HTERT RPE-1 (cell line): Measurements from ENCODE around the gene ABLIM3.
"Not testable (repeated sequence)": the region's sequence is repeated elsewhere in the genome, so short reads cannot be mapped to it uniquely, and the experiment has no call there.

Experiments
- in situ Hi-C: fragments of 300-500 bp; cut with MboI; formaldehyde crosslinking; loops from 4 replicates; pipeline ENCODE4 v1.14.3; 2020; ENCODE audit warnings: low sequenced_read_pairs

ABLIM3 gene

DNA sequence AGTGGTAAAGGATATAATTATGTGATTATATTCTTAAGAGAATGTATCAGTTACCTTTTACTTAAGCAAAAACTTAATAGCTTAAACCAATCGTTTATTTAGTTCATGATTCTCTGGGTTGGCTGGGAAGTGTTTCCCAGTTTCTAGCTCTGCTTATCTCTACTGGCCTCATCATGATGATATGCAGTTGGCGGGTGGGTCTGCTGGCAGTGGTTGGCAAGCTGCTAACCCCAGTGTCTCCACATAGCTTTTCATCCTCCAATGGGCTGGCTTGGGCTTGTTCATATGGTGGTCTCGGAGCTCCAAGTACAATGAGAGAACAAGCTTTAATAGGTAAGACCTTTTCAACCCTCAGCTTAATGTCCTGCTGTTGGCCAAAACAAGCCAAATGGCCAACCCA lies 43.8 kb downstream of the ABLIM3 start:
- in situ Hi-C loops, result no loop called here

DNA sequence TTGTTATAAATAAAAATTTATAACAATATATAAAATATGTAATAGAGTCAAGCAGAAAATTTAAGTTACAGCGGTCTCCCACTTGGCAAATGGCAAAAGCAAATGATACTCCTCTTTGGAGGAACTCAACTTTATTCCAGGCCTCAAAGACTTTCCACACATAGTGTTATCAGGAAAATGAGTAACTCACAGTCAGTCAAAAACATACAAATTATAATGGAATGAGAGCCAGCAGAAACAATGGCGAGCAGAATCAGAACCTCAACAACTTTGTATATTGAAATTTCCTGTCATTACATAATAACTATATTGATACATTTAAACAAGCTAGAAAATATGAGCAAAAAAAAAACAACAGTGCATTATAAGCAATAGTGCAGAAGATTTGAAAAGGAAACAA lies 45.2 kb downstream of the ABLIM3 start:
- in situ Hi-C loops, result no loop called here

DNA sequence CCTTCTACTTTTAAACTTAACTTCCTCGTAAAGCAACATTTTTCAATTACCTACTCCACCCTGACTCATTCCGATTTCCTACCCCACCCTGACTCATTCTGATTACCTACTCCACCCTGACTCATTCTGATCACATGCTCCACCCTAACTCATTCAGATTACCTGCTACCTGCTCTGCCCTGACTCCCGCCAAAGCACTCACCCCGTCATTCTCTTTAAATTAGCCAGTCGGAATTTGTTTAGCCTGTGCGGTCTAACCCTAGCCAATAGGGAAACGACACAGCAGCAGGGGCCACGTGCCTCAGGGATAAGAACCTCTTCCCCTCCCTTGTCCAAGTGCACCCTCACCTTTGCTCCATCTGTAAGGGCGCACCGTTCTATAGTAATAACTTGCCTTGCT lies 46.3 kb downstream of the ABLIM3 start:
- in situ Hi-C loops, result not testable (repeated sequence)

DNA sequence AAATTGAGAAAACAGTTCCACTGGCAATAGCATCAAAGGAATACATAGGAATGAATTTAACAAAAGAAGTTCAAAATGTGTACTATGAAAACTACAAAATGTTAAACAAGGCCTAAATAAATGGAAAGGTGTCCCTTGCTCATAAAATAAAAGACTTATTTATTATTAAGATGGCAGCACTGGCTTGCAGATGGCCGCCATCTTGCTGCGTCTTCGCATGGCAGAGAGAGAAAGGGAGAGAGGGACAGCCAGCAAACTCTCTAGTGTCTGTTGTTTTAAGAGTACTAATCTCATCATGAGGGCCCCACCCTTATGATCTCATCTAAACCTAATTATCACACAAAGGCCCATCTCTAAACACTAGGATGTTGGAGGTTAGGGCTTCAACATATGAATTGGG lies 47.1 kb downstream of the ABLIM3 start:
- in situ Hi-C loops, result no loop called here

DNA sequence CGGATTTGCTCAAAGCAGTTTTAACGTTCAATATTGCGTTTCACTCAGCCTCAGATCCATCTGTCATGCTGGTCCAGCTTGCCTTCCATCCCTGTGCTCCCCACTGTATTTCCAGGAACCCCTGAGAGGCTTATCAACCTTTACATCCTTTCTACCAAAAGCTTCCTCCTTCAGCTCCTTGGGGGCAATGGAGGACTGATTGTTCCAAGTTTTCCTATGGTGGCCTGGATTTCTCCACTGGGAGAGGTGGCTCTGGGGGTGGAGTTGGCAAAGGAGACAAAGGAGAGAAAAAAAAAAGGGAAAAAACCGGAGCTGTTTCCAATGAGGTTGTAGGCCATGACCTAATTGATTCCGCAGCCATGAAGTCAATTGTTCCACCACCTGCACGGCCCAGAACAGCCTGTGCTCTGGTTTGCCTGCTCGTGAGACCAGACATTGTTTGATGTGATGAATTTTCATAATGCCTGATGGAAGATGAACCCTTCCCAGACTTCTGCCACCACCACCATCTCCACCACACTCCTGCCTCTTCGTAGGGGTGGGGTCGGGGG lies 54.1 kb downstream of the ABLIM3 start:
- in situ Hi-C loops, result no loop called here

DNA sequence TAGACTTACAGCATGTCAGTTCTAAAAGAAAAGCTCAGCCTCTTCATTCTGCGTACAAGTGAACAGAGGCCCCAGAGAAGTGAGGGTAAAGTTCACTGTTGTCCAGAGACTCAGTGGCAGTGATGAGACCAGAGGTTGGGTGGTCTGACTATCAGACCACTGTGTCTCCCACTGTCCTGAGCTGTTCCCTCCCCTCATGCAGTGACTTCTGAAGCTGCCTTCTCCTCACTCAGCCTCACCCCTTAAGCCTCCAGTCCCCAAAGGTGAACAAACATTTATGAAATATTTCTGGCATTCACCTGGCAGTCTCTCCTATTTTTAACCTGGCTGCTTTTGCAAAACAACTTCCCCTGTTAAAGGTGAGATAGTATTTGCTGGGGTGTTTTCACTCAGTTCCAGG lies 54.7 kb downstream of the ABLIM3 start:
- in situ Hi-C loops, result no loop called here

DNA sequence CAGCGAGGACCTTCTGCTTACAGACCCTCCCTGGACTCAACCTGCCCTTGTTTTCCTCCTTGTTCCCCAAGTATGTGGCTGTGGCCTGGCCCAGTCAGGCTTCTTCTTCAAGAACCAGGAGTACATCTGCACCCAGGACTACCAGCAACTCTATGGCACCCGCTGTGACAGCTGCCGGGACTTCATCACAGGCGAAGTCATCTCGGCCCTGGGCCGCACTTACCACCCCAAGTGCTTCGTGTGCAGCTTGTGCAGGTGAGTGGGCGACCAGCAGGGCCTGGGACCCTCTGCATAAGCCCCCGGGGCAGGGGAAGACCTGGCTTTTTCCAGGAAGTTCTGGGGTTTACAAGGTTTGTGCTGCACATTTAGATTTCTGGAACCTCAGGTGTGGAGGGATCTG lies 56.9 kb downstream of the ABLIM3 start:
- in situ Hi-C loops, result no loop called here

DNA sequence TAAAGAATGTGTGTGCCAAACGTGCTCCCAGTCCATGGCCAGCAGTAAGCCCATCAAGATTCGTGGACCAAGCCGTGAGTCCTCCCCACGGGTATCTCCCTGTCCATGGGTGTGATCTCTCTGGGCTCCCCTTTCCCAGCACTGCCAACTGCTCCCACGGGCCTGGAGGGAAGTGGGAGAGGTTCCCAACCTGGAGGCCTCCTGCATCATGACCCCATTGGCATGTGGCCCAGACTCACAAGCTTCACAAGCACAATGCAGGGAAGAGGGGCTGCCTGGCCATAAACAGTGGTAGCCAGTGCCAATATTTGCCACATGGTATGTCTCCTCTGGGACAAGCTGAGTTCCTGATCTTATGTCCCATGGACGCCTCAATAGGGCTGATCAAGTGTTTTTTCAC lies 59.1 kb downstream of the ABLIM3 start:
- in situ Hi-C loops, result no loop called here

DNA sequence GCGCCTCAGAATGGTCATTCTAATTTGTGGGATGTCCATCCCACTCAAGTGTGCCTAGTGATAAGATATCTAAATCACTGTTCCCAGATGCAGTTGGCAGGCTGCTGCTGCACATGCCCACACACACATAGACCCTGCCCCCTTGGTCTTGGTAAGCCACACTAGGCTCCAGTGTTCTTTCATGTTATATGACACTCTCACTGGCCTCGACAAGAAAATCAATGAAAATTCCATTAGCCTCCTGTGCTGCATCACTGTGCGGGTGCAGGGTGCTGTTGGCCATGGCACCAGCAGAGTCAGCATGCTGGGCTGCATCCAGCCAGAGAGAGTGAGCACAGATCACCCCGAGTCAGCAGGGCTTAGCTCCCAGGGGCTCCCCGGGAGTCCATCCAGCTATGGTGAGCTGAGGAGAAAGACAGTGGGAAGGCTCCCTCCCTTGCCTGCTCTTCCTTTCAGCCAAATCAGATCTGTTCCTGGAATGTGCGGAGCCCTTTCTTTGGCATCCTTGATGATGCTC lies 59.9 kb downstream of the ABLIM3 start:
- in situ Hi-C loops, result no loop called here

DNA sequence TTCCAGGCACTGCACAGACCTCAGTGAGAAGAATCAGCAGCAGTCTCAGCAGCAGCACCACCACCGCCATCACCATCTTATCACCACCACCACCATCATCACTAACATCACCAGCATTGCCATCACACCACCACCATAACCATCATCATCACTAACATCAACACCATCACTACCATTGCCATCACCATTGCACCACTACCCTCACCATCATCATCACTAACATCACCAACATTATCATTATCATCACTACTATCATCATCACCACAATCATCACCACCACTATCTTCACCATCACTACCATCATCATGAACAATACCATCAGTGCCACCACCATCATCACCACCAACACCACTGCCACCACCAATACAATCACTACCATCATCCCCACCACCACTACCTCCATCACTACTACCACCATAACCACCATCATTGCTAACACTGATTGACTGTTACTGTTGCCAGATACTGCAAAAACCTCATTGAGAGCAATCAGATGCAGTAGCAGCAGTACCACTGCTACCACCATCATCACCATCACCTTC lies 61.7 kb downstream of the ABLIM3 start:
- in situ Hi-C loops, result no loop called here

DNA sequence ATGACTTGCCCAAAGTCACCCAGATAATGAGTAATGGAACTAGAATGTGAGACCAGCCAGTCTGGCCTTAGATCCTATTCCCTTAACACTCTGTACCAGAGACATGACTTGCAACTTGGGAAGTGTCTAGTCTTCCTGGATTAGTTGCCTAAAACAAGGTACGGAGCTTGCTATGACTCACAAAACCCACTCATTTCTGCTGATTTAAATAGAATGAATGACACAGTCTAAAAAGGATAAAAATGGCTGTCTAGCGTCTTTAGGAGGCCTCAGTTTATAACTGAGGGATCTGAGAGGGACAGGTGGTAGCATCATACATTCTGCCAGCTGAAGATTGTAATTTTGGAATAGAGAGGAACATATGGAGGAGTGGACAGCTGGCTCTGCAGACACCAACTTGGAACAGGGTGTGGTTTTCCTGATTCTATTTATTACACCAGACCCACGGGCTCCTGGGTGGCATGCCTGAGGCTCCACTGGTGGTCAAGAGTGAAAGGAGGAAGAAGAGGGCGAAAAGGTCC lies 62.7 kb downstream of the ABLIM3 start:
- in situ Hi-C loops, result no loop called here

DNA sequence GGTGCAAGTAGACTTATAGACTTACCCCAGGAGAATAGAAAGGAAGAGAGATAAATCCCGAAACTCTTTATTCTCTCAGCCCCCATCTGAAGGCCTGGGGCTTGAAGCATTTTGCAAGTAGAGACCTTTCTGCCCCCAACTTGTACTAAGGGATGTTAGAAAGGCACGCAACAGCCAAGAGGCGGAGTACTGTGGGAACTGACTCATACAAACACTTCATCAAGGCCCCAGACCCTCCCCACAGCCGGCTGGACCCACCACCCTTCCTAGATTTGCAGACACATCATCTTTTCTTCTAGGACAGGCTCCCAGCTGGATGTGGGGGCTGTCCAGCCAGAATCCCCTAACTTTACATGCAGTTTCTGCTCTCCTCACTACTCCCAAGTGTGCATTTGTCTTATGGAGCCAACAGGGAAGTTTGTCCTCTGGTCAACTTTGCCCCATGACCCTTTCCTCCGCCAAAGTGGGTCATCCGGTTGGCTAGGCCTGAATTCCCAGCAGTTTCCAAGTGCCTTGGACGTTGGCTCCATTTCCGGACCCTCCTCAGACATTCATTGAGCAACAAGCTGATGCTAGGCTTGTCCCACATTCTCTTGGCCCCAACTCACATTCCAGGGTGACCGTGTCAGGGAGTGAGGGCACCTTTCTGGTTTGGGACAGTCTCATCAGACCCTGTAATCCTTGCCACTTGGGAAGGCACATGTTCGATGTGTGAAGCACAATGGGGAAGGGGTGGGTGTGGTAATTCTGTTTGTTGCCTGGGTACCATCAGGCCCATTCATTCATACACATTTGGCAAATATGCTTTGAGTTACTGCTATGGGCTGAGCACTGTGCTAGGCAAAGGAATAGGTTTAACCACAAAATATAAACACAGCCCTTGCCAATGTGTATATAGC lies 64.6 kb downstream of the ABLIM3 start:
- in situ Hi-C loops, result no loop called here

DNA sequence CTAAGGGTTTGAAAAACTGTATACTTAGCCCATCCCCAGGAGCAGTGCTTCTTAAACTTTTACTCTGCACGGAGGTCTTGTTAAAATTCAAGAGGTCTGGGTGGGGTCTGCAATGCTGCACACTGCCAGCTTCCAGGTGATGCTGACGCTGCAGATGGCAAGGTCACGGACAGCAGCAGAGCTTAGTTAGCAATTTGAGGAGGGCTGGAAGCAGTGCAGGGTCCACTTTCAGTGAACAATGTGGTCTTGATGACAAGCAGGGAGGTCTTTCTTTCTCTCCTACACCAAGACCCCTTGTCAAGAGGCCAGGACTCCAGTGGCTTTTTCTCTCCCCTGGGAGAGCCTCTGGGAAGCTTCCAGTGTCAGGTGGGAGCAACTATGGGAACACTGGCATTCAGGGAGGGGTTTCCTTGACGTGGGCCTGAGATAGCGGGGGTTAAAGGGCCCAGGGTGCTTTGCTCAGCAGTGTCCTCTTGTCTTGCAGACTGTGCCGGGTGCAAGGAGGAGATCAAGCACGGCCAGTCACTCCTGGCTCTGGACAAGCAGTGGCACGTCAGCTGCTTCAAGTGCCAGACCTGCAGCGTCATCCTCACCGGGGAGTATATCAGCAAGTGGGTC lies 65.3 kb downstream of the ABLIM3 start:
- in situ Hi-C loops, result no loop called here

DNA sequence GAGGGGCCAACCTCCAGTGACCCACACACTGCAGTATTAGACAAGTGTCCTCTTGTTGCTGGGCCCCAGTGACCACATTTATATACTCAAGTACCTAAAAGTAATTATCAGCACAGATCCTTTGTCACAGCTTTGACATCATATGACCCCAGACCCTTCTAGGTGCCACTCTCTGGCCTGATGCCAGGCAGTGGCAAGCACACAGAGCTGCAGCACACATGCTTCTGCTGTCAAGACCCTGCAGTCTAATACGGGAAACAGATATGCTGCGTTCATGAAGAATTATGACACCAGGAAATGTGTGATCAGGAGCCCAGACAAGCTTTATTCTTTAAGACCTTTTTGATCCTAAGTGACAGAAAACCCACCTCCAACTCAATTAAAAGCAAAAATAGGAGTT lies 66.5 kb downstream of the ABLIM3 start:
- in situ Hi-C loops, result no loop called here

DNA sequence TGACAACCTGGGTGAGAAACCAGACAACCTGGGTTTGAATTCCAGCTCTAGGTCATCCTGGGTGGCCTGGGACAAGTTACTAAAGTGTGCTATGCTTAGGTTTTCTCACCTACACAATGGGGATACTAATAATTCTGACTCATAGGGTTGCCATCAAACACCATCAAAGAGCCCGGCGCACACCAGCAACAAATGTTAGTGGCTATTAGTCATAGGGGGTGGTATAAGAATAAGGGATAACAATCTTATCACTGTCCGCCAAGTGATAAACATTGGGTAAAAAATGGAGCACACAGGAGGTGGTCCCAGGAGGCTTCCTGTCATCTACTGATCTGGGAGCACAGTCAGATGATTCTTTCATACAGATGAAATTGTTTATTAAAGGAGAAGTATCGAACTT lies 68.9 kb downstream of the ABLIM3 start:
- in situ Hi-C loops, result no loop called here

DNA sequence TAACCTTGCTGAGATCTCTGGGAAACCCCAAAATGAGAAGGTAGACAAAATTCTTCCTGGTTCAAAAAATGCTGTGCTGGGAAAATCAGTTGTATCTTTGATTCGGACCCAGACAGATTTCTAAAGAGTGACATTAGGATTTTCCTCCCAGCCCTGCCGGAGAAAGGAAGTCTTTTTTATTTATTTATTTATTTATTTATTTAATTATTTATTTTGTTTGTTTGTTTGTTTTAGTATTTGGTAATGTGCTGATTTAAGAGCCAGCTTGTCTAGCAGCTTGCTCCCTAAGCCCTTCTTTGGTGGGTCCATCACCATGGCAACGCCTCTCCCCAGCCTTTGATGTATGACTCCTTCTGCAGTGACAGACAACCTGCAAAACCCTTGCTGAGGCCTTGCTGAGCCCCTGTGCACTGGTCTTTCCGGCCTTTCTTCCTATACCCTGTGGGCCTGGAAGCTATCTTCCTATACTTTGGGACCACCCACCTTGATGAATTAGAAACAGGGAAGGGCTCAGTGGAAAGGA lies 69.7 kb downstream of the ABLIM3 start:
- in situ Hi-C loops, result no loop called here

DNA sequence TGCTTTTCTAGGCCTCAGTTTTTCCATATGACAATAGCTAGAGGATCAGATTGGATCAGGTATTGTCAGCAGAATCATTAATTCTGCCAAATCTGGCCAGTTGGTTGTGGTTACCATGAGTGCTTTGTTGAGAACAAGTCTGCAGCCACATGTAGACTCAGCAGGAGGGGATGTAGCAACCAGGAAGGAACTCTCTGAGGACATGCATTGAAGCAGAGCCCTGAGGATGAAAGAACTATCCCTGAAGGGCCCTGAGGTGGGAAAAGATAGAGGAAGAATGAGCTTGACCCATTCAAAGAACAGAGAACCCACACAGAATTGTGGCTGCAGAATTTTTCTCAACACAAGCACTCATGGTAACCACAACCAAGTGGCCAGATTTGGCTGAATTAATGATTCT lies 70.3 kb downstream of the ABLIM3 start:
- in situ Hi-C loops, result no loop called here

DNA sequence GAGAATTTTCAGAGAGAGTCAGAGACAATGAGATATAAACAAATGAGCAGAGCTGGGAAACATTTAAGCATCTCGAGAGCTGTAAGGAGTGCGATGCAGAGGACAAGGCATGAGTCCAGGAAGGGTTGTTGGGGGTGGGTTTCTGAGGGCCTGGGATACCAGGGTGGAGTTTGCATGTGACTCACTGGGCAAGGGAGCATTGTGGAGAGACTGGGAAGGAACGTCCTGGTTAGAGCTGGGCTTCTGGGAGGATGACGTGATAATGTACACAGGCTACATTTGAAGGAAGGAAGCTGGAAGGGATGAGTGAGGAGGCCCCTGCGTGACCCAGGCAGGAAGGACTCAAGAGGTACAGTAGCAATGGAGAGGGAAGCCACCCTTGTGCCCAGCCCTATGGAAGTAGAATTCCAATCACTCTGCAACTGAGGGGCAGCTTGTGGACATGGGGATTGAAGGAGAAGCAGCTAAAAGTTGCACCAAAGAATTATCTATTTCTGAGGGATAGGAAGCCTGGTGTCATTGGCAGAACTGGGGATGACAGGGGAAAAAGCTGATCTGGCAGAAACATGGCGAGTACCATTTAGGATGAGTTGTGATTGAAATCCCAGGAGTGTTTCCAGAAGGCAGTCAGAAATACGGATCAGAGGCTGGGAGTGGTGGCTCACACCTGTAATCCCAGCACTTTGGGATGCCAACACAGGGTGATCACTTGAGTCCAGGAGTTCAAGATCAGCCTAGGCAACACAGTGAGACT lies 71.1 kb downstream of the ABLIM3 start:
- in situ Hi-C loops, result no loop called here

DNA sequence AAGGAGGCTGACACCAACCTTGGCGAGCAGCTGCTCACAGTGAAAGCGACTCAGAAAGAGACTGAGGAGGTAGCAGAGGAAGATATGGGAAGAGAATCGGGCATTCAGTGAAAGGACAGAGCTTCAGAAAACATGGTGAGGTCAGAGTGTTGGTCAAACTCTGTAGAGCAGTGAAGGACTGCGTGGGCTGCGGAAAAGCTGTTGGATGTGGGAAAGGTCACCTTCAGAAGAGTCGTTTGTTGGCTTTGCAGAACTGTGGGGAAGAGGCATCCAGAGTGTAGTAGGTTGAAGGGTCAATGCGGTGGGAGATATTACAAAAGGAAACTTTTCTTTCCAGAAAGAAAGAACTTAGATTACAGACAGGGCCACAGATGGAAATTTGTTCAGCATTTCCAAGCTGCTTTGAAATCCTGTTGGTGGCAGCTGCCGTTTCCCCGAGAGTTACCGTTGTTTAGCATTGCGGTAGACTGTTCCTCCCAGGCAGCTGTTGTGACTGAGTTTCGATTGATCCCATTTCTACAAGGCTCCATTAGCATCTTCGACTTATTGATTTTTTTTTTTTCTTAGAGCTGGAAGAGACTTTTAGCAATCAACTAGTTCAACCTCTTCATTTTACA lies 72.1 kb downstream of the ABLIM3 start:
- in situ Hi-C loops, result no loop called here

DNA sequence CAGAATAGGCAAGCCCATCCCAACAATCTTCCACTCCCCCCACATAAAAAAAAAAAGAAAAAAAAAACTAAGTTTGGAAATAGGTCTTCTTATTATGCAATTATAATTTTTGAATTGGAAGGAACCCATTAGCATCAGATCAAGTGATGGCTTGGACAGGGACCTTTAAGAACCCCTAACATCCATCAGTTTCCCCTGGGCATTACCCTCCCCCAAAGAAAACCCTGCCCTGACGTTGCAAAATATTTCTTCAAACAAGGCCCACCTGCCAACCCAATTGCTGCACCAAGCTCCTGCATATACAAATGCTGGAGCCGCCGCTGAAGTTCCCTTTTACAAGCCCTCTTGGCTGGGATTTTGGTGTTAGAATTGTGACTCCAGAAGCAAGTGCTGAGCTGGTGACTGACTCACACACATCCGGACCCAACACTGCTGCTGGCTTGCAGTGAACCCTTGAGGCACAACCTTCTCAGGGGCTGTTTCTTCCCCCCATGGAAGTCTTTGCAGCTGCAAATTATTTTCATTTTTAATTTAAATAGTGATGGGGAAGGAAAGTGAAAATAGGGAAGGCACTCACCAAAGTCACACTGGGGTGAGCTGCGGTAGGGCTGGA lies 74.3 kb downstream of the ABLIM3 start:
- in situ Hi-C loops, result no loop called here
